Endothelial cell of umbilical vein (primary cell): Measurements from ENCODE around the gene PDE3A. TPM values are rescaled to one million over a fixed set of nuclear protein-coding genes. Genes with fewer than 3 reads are reported as not detected.
A peak's percentile ranks its signal among the peaks of the same experiment; 100 is the strongest.

Experiments used
- BruUV-seq: library from RNA; stranded (reverse); fragments of 400-500 nt; replicated peaks from 2 replicates; lab custom pipeline; 2021; lab: Mats Ljungman, UMichigan
- CTCF ChIA-PET: fragments of 300-600, 350-600 bp; sonication (Branson Sonifier 250); formaldehyde crosslinking; loops from one replicate; lab custom pipeline; 2021; ENCODE audit warnings: antibody characterized with exemption, inconsistent platforms; lab: Charles Lee
- POLR2A ChIA-PET: fragments of 300-600, 350-600 bp; sonication (Branson Sonifier 250); formaldehyde crosslinking; loops from one replicate; lab custom pipeline; 2021; ENCODE audit warnings: antibody characterized with exemption, inconsistent platforms; lab: Charles Lee
- DNase-seq: peaks from one replicate; pipeline ENCODE4 v3.0.0-alpha.2; 2011; ENCODE audit warnings: low read depth, low spot score
- FAIRE-seq: peaks from 2 replicates; lab custom pipeline; 2011; peaks lifted over from hg19 to GRCh38; lab: Jason Lieb, UNC
- H2AFZ ChIP-seq: 2 replicates; pipeline ENCODE4 v1.6.0; 2012; ENCODE audit warnings: low read depth, low read length, control low read depth, inconsistent platforms
- H3K27ac ChIP-seq: 2 replicates; pipeline ENCODE4 v1.5.1; 2011; ENCODE audit warnings: low read depth, mild to moderate bottlenecking, control low read depth, low read length, moderate library complexity; ENCODE audit not compliant: insufficient read depth
- H3K27me3 ChIP-seq, 2 experiments: 2 replicates each; pipeline versions ENCODE4 v1.6.0 to v1.6.1; 2011; ENCODE audit warnings: low read length in 2 of 2, mixed read lengths in 1 of 2; ENCODE audit not compliant: control insufficient read depth in 2 of 2, insufficient read depth in 2 of 2
- H3K36me3 ChIP-seq, 2 experiments: 2 replicates in 1 of 2; 3 replicates in 1 of 2; pipeline ENCODE4 v1.5.1; 2011; ENCODE audit warnings: low read length in 2 of 2, mild to moderate bottlenecking in 1 of 2, moderate library complexity in 1 of 2; ENCODE audit not compliant: control insufficient read depth in 2 of 2, insufficient read depth in 2 of 2; ENCODE audit errors: extremely low read depth in 1 of 2
- H3K4me1 ChIP-seq: 3 replicates; pipeline ENCODE4 v1.5.1; 2011; ENCODE audit warnings: mild to moderate bottlenecking, low read length; ENCODE audit not compliant: control insufficient read depth, insufficient read depth; ENCODE audit errors: extremely low read depth
- H3K4me2 ChIP-seq: 2 replicates; pipeline ENCODE4 v1.6.1; 2011; ENCODE audit warnings: low read length, control low read depth, mixed read lengths; ENCODE audit not compliant: insufficient read depth
- H3K4me3 ChIP-seq, 3 experiments: fragments of 200-600 bp in 1 of 3; sonication (generic), shearing (Covaris generic) in 1 of 3; replicated peaks in 1 of 3; 2 replicates each; pipeline ENCODE4 v1.5.1; 2011 to 2016; ENCODE audit warnings: control low read depth in 3 of 3, low read length in 3 of 3, mild to moderate bottlenecking in 2 of 3, inconsistent platforms in 1 of 3, low read depth in 1 of 3, moderate library complexity in 1 of 3; ENCODE audit not compliant: insufficient read depth in 1 of 3
- H3K79me2 ChIP-seq: 2 replicates; pipeline ENCODE4 v1.6.0; 2012; ENCODE audit warnings: low read length, inconsistent platforms; ENCODE audit not compliant: control insufficient read depth, insufficient read depth
- H3K9ac ChIP-seq: replicated peaks from 2 replicates; pipeline ENCODE3; 2011; ENCODE audit warnings: low read length, control low read depth; ENCODE audit not compliant: insufficient read depth; ENCODE audit errors: extremely low read depth
- H3K9me1 ChIP-seq: replicated peaks from 3 replicates; pipeline ENCODE4 v1.6.0; 2011; ENCODE audit warnings: mild to moderate bottlenecking, low read length; ENCODE audit not compliant: control insufficient read depth, insufficient read depth; ENCODE audit errors: extremely low read depth
- H3K9me3 ChIP-seq: replicated peaks from 2 replicates; pipeline ENCODE4 v1.5.1; 2012; ENCODE audit warnings: low read length, inconsistent platforms; ENCODE audit not compliant: control insufficient read depth, insufficient read depth
- H4K20me1 ChIP-seq: replicated peaks from 2 replicates; pipeline ENCODE3; 2011; ENCODE audit warnings: mild to moderate bottlenecking, low read length; ENCODE audit not compliant: control insufficient read depth, insufficient read depth; ENCODE audit errors: extremely low read depth
- CTCF ChIP-seq, 2 donors: IDR thresholded peaks; 1 replicate in 1 of 2; 2 replicates in 1 of 2; pipeline ENCODE4 v1.5.1; 2011; ENCODE audit warnings: low read length in 2 of 2, mild to moderate bottlenecking in 2 of 2, moderate library complexity in 2 of 2, control low read depth in 1 of 2, inconsistent platforms in 1 of 2, low read depth in 1 of 2; ENCODE audit not compliant: insufficient read depth in 1 of 2; ENCODE audit errors: extremely low read depth in 1 of 2
- EZH2 ChIP-seq: IDR thresholded peaks from 2 replicates; pipeline ENCODE4 v1.6.1; 2012; ENCODE audit warnings: borderline replicate concordance, low read depth, mild to moderate bottlenecking, moderate library complexity, low read length, inconsistent platforms; ENCODE audit not compliant: severe bottlenecking
- FOS ChIP-seq: IDR thresholded peaks from 2 replicates; pipeline ENCODE4 v1.6.1; 2011; ENCODE audit warnings: mild to moderate bottlenecking, low read length, moderate library complexity, borderline replicate concordance; ENCODE audit not compliant: insufficient read depth
- GATA2 ChIP-seq: IDR thresholded peaks from 2 replicates; pipeline ENCODE4 v1.7.0; 2011; ENCODE audit warnings: low read depth, mild to moderate bottlenecking, moderate library complexity, mixed read lengths, low read length; ENCODE audit not compliant: insufficient read length, insufficient read depth
- JUN ChIP-seq: IDR thresholded peaks from 2 replicates; pipeline ENCODE4 v1.6.1; 2011; ENCODE audit warnings: borderline replicate concordance, low read depth; ENCODE audit not compliant: insufficient read length, insufficient read depth
- MAX ChIP-seq: IDR thresholded peaks from 2 replicates; pipeline ENCODE4 v1.6.1; 2011; ENCODE audit not compliant: insufficient read depth, insufficient read length
- MYC ChIP-seq: IDR thresholded peaks from one replicate; pipeline ENCODE4 v1.6.1; 2011; ENCODE audit warnings: mild to moderate bottlenecking, low read depth, low read length
- POLR2A ChIP-seq: IDR thresholded peaks from 2 replicates; pipeline ENCODE4 v1.6.1; 2012; ENCODE audit warnings: low read depth, mild to moderate bottlenecking, control low read depth, low read length
- POLR2AphosphoS5 ChIP-seq: IDR thresholded peaks from 2 replicates; pipeline ENCODE4 v1.6.1; 2012; ENCODE audit warnings: low read depth, mild to moderate bottlenecking, control low read depth, low read length, moderate library complexity; ENCODE audit not compliant: insufficient read depth
- dilution Hi-C: fragments of 300-500 bp; cut with MboI; formaldehyde crosslinking; loops from one replicate; pipeline ENCODE4 v1.15.0; 2019; ENCODE audit warnings: low sequenced_read_pairs; ENCODE audit not compliant: extremely low pct_ligation_motif_present
- intact Hi-C: fragments of 100-400 bp; cut with micrococcal nuclease; formaldehyde crosslinking; loops from one replicate; pipeline ENCODE4 v1.10.0; 2022
- polyA plus RNA-seq, 4 experiments: library from polyadenylated mRNA; depleted of rRNA in 3 of 4; stranded (reverse) in 3 of 4; unstranded in 1 of 4; fragments of >200 nt; gene quantifications; 2 replicates each; pipeline versions ENCODE4 v1.2.1 to v1.2.3, GENCODE V29; 2011 to 2012; ENCODE audit warnings: missing spikeins in 1 of 4
- total RNA-seq: library from RNA; stranded (reverse); gene quantifications from 2 replicates; pipeline ENCODE4 v1.2.3, GENCODE V29; 2021

PDE3A gene
- total and polyA plus RNA-seq, 2 donors (not counting 3 experiments of a cell fraction or from before 2014, with no cell fraction given) = 14.0 to 27.4 TPM

GRCh38 chr12:20493934-20494333, 125.6 kb downstream of the PDE3A start:
- no peaks in the 10 kb centered on the region for H3K27me3 ChIP-seq
- no peak overlapping the region for H3K4me3 ChIP-seq
- TF ChIP-seq EZH2 = no peak
- TF ChIP-seq JUN = no peak
- no peak for TF ChIP-seq CTCF (IDR thresholded peaks at IDR 0.05; ENCODE audit: extremely low read depth in 1 of 2, insufficient read depth in 1 of 2, low read depth in 1 of 2, low read length in 2 of 2)
- TF ChIP-seq MAX = no peak
- TF ChIP-seq POLR2A = no peak
- TF ChIP-seq MYC = no peak
- no peak for TF ChIP-seq FOS
- no peak for TF ChIP-seq POLR2AphosphoS5
- TF ChIP-seq GATA2 = no peak
- no peak overlapping the region for H3K27ac ChIP-seq
- H4K20me1 ChIP-seq = no peaks in the 10 kb centered on the region
- H3K79me2 ChIP-seq = peaks cover 6% of the 10 kb centered on the region
- H3K4me2 ChIP-seq = no peak overlapping the region
- no TSS peak for BruUV-seq
- ChIA-PET POLR2A (interaction anchor here (0.6 kb wide), 1 partner anchor 173 kb away, joined by 6 read pairs; no protein-coding TSS in a partner anchor), CTCF (no interaction called here)
- H3K4me1 ChIP-seq = peaks cover 20% of the 10 kb centered on the region
- no peaks in the 10 kb centered on the region for H3K9me3 ChIP-seq
- intact Hi-C loops (no loop called here), dilution Hi-C loops (no loop called here)
- no peak overlapping the region for H2AFZ ChIP-seq
- peak; percentile 14 for DNase-seq
- no peaks in the 10 kb centered on the region for H3K36me3 ChIP-seq
- FAIRE-seq = no peak
- no peak overlapping the region for H3K9ac ChIP-seq
- H3K9me1 ChIP-seq = no peaks in the 10 kb centered on the region
